HG02852 (cell line): Measurements from ENCODE around the gene GAB1.

Experiments
- ATAC-seq: cut with Tn5 transposase; IDR thresholded peaks from one replicate; pipeline ENCODE4 v1.9.1; 2021; ENCODE audit warnings: mild to moderate bottlenecking, moderate library complexity; ENCODE audit not compliant: unreplicated experiment

Gene GAB1

DNA sequence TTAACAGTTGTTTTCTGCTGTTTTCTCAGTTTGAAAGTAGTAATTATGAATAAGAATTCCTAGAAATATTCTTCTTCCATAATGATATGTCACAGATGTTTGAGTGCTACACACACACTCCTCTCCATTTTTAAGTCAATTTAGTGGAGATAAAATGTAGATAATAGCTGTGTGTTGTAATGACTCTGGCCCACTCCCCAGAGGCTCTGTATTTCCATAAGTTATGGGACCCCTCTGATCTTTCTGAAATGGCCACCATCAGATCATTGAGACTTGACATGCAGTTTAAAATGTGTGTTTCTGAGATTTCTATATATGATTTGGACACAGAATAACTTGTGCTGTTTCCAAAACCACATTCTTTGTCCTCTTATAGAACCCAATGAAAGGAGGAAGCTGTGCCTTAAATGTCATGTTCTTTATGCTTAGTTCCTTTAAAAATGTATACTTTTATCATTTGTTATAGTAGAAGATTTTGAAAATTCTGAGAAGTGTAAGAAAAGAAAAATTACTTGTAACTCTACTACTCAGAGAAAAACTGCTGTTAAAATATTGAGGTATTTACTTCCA, 46.4 kb downstream of the GAB1 start:
- no peak for ATAC-seq

DNA sequence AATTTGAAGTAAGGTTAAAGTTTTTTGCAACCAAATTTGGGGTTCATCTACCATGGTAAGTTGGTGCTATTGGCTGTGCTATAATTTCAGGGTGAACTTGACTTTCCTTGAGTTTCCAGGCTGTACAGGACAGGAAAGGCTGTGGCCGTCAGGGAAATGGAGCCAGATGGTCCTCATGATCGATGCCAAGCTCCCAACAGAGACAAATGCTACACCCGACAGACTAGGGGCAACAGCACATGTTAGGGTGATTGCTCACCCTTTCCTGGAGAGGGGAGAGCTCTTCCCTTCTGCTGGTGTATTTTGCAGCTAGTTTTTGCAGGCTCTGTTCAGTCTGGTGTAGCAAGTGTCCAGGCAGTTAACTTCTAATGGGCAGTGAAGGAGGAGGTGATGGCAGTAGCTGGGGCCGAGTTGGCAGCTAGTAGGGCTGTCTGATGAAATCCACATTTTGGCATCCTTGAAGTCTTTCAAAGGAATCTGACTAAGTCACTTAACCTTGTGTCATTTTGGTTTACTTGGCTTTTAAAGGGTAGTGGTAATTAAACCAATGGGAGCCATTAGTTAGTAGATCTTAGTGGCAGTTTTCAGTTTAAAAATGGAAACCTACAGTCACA, 47.8 kb downstream of the GAB1 start:
- ATAC-seq = no peak

DNA sequence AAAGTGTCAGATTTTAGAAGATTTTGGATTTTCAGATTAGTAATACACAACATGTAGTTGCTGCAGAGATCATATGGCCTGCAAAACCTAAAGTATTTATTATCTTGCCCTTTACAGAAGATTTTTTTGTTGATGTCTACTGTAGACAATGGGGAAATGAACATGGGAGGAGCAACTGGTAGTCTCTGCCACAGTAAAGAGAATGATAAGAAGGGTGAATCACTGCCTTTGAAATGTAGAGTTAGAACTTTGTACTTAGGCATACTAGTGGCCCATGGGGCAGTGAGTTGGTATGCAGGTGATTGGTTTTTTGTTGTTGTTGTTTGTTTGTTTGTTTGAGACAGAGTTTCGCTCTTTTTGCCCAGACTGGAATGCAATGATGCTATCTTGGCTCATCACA, 50.1 kb downstream of the GAB1 start:
- no peak for ATAC-seq

DNA sequence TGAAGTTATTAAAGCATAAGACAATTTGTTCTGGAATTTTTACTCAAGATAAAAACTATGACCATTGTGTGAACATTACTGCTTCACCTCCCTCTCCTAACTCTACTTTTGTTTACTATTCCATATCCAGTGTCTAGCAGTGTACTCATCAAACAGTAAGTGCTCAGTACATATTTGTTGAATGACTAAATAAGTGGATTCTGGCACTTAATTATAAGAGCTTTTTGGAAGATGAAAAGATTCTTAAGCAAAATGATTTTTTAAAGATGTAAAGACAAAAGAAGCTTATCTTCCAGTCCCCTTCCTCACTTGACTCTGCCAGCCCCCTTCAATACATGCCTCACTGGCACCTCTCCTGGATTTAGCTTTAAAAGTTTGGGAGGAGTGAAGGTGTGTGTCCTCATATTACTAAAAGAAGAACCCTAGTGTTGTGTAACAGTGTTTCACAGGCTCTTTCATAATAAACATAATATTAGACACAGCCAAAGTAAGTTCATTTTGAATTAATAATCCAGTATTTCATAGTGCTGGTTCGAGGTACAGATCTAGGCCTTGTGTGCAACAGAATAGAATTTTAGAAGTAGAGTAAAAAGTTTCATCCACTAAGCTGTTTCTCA, 53.0 kb downstream of the GAB1 start:
- no peak for ATAC-seq

DNA sequence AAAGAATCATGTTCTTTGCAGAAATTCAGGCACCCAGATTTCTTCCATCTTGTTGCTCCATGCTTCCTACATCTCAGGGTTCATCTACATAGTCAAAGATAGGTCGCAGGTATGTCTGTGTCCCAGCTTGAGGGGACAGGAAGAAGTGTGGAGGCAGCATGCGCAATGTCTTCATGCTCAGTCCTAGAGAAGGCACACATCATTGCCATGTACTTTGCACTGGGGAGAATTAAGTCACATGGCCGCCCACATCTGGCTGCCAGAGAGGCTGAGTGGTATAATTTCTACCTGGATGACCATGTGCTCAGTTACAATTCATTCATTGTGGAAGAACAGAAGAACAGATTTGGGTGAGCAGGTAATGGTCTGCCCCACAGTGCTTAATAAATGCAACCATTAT, 54.1 kb downstream of the GAB1 start:
- ATAC-seq = no peak

DNA sequence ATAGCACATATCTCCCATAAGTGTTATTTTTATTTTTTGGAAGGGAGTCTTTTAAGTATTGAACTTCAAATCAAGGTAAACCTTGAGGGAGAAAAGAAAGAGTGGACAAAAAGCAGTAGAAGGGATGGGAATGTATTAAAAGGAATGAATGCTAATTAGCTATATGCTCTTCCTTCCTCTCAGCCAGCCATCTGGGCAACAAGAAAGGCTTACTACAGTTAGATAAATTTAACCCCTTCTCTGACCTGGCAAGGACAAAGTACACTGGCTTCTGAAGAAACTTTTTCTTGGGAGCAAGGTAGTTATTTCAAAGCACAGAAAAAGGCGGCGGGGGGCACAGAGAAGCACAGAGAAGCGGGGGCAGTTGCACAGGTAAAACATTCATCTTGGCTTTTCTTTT, 54.6 kb downstream of the GAB1 start:
- ATAC-seq = no peak

DNA sequence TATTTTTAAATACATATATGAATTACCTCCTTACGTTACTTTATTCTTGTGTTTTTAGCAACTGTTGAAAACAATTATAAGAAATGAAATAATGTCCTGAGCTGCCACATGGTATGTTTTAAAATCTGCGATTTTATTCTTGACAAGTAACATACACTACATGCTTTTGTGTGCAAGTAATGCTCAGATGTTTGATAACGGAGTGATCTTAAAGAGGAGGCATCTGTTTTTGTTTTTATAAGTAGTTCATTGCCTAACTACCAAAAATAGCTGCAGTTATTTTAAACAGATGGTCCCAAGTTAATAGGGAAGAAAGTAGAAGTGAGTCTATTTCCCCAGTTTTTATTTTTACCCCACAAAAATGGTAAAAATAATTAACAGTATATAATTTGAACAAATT, 55.2 kb downstream of the GAB1 start:
- no peak for ATAC-seq

DNA sequence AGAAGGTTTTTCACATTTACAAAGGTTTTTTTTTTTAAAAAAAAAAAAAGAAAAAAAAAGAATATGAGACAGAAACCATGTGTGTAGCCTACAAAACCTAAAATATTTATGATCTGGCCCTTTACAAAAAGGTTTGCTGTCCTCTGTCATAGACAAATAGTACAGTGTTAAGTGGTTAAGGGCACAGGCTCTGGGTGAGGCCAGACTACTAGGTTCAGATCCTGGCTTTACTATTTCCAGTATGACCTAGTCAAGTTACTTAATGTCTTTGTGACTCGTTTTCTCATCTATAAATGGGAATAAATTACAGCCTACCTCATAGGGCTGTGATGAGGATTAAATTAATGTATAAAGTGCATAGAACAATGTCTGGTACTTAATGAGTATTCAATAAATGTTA, 56.5 kb downstream of the GAB1 start:
- ATAC-seq = no peak

DNA sequence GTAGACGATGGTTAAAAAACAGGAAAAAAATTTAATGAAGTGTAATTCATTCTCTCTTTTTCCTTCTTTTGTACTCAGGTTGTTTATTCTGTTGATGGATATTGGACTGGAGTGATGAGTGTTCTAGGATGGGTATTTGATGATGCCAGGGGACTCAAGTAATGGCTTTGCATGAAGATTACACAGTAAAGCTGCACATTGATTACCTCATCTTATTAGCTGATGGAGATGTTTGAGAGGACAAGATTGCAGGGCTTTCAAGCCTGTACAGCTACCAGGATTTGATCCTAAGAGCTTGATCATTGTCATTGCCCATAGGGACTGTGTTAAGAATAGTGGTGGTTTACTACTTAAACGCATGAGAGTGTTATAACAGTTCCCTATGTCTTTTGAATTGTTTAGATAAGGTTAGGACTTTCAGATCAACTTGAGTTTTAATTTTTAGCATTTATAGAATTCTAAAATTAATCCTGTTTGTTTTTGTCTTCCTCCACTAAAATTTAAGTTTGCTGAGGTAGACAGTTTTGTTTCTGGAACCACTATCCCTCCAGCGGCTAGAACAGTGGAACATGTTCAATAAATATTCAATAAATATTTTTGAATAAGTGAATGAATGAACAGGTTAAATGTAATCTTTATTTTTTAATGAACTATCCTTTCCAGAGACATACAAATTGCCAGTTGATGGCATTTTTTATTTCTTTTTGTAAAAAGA, 58.2 kb downstream of the GAB1 start:
- no peak for ATAC-seq

DNA sequence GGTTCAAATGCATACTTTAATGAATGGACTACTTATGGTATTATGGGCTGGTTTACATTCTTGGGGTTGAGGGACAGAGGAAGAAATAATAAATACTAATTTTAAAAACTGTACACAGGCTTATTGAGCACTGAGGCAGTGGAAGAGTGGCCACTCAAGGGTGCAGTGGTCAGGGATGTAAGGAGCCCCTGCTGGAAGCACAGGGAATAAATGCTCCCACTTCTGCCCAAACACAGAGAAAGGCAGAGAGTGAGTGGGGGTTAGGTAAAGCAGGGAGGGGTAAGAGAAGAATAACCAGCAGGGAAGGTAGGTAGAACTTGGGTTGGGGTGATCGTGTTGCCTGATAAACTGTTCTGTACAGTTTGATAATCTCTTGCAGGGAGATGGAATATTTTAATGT, 60.0 kb downstream of the GAB1 start:
- ATAC-seq = no peak

DNA sequence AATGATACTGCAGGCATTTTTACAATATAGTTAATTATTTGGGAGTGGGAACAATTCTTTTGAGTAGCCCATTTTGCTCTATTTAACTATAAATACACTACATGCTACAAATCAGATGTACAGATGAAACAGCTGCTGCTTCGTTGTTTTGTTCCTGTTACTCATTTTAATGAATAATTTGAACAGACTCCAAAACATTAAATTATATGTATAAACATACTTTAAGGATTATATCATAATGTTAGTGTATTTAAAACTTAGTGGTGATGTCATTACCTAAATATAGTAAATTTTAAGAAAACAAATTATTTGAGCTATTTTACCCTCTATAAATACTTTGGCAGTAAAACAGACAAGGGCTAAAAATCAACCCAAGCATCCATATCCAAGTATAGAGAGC, 60.7 kb downstream of the GAB1 start:
- ATAC-seq = no peak

DNA sequence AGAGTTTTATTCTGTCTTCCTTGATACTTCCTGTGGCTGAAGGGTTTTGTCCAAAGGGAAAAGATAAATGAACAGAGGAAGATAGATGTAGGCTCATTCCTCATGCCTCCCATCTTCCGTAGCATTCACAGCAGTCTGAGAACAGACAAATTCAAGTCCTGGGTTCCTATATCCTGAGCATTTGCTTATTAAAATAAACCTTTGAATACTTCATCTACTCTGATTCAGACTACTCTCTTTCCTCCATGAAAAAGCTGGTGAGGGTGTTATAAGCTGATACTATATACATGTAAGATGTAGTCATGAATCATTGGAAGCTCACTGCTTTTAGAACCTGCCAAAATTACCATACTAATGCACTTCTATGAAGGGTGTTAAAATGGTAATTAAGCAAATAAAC, 61.2 kb downstream of the GAB1 start:
- no peak for ATAC-seq

DNA sequence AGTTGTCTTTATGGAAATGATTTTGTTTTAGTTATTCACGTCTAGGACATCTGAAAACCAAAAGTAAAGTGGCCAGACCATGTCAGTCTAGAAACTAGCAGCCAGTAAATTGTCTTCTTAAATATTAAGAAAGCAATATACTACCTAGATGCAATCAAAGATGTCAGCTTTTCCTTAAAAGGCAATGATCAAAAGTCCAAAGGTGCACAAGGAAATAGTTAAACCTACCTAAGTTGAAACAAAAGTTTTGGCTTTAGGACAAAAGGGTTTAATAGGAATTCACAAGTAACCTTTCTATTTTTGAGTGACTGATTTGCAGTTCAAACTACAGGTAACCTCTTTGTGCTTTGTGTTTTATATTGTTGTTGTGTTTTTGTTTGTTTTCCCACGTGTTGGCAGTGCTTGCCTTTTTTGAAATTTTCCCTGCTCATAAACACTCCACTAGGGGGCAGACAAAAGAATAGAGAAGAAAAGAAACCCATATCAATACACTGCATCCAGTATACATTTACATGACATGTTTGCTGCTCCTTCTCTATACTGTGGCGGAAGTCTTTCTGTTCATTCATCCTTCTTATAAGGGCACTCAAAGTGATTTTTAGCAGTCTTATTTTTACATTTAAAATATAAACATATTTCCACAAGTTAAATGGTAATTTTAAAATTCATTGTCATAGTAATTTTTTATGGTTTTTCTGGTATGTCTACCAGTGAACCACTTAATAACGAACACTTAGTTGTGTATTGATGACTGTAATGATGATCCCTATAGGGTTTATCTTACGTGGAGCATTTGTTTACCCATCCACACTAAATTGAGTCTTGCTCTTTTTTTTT, 62.7 kb downstream of the GAB1 start:
- peak; percentile 57 for ATAC-seq

DNA sequence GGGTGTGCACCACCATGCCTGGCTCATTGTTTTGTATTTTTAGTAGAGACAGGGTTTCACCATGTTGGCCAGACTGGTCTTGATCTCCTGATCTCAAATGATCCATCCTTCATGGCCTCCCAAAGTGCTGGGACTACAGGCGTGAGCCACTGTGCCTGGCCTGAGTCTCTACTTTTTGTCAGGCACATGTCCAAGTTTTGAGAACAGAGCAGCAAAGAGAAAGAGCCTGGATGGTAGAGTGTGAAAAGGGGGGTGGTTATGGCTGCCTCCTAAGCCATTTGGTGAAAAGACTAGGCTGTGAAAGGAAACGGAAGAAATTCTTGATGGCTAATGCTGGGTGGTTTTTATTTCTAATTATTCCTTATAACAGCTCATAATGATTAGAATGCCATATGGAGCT, 63.4 kb downstream of the GAB1 start:
- no peak for ATAC-seq

DNA sequence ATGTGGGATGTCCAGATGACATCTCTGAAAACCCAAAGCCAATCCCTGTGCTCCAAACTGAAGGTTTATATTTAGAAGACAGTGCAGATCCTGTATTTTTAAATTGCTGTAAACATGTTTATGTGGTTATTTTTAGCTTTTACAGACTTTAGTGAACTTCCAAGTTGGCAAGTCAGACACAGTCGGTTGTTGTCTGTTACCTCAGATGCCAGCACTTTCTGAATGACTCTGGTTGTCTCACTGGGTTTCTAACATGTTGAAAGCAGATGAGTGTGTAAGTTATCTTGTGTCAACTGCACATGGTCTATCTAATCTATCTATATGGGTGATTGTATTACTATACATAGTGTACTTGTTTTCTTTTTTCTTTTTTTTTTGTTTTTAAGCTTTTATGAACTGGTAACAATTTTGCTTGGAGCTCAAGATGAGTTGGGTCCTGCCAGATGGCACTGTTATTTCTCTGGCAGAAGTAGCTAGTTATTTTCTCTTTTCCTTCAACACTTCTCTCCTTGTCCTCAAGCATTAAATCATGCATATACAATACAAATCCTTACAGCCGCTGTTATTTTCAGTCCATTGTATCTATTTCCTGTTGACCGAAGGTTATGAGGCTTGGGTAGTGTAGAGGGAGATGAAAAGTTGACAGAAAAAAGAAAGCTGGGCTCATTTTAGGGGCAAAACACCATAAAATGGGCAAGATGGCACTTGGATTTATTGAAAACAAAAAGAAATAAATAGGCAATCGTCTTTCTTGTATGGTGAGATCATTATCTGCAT, 66.3 kb downstream of the GAB1 start:
- ATAC-seq = no peak

DNA sequence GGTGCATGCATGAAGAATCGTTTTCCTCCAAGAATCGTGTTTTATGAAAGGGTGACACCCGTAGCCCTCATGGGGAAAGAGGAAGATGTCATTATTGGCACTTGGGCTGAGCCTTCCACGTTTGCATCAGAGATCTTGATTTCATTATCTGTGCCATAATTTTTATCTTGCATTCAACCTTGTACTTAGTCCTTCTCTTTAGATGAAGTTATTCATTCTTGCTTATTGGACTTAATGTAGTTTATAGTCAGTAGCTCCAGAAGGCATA, 66.8 kb downstream of the GAB1 start:
- no peak for ATAC-seq

DNA sequence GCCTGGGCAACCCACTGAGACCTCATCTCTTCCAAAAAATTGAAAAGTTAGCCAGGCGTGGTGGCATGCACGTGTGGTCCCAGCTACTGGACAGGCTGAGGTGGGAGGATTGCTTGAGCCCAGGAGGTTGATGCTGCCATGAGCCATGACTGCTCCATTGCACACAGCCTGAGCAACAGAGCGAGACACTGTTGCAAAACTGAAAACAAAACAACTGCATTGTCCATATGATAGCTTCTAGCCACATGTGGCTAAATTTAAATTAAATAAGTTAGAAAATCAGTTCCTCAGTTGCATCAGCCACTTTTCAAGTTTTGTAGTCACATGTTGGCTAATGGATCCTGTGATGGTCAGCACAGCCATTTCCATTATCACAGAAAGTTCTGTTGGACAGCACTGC, 67.9 kb downstream of the GAB1 start:
- ATAC-seq = peak; percentile 96

DNA sequence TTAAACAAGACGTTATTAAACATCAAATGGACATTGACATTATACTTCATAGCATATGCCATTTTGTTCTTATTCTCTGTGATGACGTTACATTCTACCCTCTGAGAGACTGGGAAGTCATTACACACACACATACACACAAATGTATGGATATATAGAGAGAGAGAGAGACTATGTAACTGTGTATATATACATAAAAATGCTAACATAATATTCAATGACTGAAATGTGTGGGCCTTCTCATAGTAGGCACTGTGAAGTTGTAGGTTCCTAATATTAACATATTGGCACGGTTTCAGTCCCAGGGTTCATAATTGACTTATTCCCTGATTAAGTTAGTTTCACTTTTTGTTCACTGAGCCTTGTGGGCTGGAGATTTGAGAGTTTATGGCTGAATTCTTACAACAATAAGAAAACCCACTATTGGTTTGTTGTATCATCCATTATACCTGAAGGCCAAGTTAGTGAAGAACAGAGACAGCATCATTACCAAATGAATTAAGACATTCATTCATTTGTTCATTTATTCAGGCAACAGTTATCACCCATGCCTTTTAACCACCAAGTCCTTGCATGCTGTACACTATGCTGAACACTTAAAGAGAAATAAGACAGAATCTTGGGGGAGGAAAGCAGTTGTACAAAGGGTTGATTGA, 68.5 kb downstream of the GAB1 start:
- ATAC-seq = peak; percentile 28

DNA sequence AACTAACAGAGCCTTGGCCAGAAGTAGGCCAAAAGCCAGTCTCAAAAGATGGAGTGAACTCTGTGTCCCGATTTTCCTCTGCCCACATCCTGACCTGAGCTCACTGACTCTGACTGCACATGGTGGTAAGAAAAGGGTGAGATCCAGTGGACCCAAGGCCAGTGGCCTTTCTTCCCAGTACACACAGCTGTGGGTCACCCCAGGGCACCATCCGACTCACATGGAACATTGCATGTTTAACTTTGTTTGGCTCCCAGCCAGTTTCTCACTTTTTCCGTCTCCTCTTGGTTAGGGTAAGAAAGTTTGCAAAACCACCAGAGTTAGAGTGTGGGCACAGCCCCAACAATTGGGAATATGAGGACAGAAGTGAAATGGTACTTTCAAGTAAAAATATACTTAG, 69.8 kb downstream of the GAB1 start:
- no peak for ATAC-seq

DNA sequence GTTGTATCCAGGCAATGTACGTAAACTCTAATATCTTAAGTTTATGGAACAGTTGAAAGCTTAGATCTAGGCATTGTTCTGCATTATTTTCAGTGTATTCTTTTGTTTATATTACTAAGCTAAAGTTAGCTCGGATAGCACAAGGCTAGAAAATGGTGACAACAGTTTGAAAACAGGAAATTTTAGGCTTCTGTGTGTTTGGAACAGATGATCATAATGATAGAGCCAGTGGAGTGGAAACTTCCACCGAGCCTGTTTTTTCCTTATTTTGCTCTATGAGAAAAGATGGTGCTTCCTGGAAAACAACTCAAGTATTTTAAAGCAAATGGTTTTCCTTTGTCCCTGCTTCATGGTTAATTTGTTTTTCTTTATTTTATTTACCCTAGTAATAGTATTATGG, 70.8 kb downstream of the GAB1 start:
- ATAC-seq = no peak
